ENCODE measurements around the gene NFKBIA. TPM values are rescaled to one million over a fixed set of nuclear protein-coding genes. Genes with fewer than 3 reads are reported as not detected.

The NFKBIA gene
- polyA plus RNA-seq, 2 of the 4 experiments (the other 2 are of a cell fraction), result 65.0 to 115 TPM

DNA sequence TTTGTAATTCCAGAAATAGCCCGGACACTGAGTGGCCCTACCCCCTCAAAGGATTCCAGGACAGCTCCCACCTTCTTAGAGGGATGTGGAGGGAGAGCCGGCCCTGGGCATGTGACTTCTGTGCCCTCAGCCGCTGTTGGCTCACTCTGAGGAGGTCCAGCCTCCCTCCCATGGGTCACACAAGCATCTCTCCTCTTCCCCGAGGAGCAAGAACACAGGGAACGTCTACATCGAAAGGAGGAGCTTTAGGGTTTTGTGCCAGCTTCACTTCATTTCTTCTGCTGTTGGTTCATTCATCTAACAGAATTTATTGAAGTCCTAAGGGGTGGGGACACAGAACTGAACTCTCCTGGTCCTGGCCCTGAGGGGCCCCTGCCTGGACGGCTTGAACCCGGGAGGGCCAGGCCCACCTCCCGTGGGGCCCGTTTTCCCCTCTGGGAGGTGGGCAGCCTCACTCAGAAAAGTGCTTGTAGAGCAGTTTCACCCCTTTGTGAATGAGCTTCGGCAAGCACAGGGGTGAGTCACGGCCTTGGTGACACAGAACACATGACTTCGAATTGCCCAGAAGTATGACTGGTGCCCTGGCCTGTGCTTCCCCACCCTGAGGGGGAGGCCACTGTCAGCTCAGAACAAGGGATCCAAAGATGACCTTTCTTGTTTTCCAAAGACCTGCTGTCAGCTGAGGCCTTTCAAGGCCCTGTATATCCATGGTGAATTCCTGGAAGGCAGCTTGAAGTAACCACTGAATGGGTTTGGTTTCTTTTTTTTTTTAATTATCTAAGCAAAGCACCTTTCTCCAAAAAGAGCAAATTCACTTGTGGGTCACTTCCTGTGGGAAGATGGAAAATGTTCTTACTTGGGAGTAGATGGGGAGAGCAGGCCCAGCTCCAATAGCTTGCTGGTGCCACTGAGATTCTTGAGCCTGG, 39.2 kb downstream of the NFKBIA start (continued):
- TF ChIP-seq NPAS2 (CRISPR knock-in tag; IDR thresholded peaks at IDR 0.05; ENCODE audit: borderline replicate concordance), result no peak
- no peak for TF ChIP-seq FOSB (CRISPR knock-in tag; IDR thresholded peaks at IDR 0.05)
- no peak for TF ChIP-seq ZNF302 (CRISPR knock-in tag; IDR thresholded peaks at IDR 0.05)
- TF ChIP-seq FOXS1 (CRISPR knock-in tag; IDR thresholded peaks at IDR 0.05), result no peak
- TF ChIP-seq, protein P1, sequence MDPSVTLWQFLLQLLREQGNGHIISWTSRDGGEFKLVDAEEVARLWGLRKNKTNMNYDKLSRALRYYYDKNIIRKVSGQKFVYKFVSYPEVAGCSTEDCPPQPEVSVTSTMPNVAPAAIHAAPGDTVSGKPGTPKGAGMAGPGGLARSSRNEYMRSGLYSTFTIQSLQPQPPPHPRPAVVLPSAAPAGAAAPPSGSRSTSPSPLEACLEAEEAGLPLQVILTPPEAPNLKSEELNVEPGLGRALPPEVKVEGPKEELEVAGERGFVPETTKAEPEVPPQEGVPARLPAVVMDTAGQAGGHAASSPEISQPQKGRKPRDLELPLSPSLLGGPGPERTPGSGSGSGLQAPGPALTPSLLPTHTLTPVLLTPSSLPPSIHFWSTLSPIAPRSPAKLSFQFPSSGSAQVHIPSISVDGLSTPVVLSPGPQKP (IDR thresholded peaks at IDR 0.05; ENCODE audit: low read depth, low read length), result no peak
- no peak for TF ChIP-seq HMGXB4 (CRISPR knock-in tag; IDR thresholded peaks at IDR 0.05; ENCODE audit: borderline replicate concordance)
- TF ChIP-seq PHF8 (IDR thresholded peaks at IDR 0.05; ENCODE audit: borderline replicate concordance, low read depth), result no peak

GRCh38 chr14:35362911-35363374, 41.6 kb downstream of the NFKBIA start:
- DNase-seq (ENCODE audit: low read depth in 1 of 2, low spot score in 1 of 2), result no peak
- Histone ChIP-seq H3K27ac (peak overlapping the region in 1 of 2 experiments; percentile 86; a peak in 4 of 6 replicates), H3K4me3 (no peak overlapping the region), H3K4me1 (peaks cover 31% of the 10 kb centered on the region), H3K9me3 (no peaks in the 10 kb centered on the region), H3K4me2 (no peak overlapping the region)
- ATAC-seq, result no peak
- ChIA-PET CTCF (interaction anchor here (1.1 to 1.5 kb wide), 3 partner anchors 26 to 71 kb away, joined by 3 to 4 read pairs (median 3); partner anchors contain the start of genes NFKBIA and PSMA6), POLR2A (no interaction called here)
- WGBS (ENCODE audit: missing lambda C conversion rate), result 82% methylated on average over 25 of the region's 25 CpGs
- no peak for TF ChIP-seq CHD2 (IDR thresholded peaks at IDR 0.05; ENCODE audit: low read length, partially characterized antibody)
- no peak for FAIRE-seq

GRCh38 chr14:35362450-35362849, 42.1 kb downstream of the NFKBIA start:
- peaks cover 26% of the 10 kb centered on the region for H3K4me1 ChIP-seq
- DNase-seq (ENCODE audit: low read depth in 1 of 2, low spot score in 1 of 2), result no peak
- no peak for TF ChIP-seq HOXA7 (CRISPR knock-in tag; IDR thresholded peaks at IDR 0.05)
- no peak for TF ChIP-seq FOSL2 (IDR thresholded peaks at IDR 0.05)
- no peak for TF ChIP-seq FOSL2 (CRISPR knock-in tag; IDR thresholded peaks at IDR 0.05)
- TF ChIP-seq RFX5 (IDR thresholded peaks at IDR 0.05), result no peak
- TF ChIP-seq, protein P2, sequence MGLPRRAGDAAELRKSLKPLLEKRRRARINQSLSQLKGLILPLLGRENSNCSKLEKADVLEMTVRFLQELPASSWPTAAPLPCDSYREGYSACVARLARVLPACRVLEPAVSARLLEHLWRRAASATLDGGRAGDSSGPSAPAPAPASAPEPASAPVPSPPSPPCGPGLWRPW (IDR thresholded peaks at IDR 0.05), result no peak
- TF ChIP-seq CBX8 (IDR thresholded peaks at IDR 0.05), result no peak
- TF ChIP-seq, protein P3, sequence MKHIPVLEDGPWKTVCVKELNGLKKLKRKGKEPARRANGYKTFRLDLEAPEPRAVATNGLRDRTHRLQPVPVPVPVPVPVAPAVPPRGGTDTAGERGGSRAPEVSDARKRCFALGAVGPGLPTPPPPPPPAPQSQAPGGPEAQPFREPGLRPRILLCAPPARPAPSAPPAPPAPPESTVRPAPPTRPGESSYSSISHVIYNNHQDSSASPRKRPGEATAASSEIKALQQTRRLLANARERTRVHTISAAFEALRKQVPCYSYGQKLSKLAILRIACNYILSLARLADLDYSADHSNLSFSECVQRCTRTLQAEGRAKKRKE (CRISPR knock-in tag; IDR thresholded peaks at IDR 0.05; ENCODE audit: low read depth), result no peak
- TF ChIP-seq NR3C1 (IDR thresholded peaks at IDR 0.05), result no peak
- TF ChIP-seq HOXB13 (CRISPR knock-in tag; IDR thresholded peaks at IDR 0.05; ENCODE audit: low read depth), result no peak
- TF ChIP-seq, protein P4, sequence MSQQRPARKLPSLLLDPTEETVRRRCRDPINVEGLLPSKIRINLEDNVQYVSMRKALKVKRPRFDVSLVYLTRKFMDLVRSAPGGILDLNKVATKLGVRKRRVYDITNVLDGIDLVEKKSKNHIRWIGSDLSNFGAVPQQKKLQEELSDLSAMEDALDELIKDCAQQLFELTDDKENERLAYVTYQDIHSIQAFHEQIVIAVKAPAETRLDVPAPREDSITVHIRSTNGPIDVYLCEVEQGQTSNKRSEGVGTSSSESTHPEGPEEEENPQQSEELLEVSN (IDR thresholded peaks at IDR 0.05; ENCODE audit: borderline replicate concordance, low read depth), result no peak
- TF ChIP-seq CEBPB (IDR thresholded peaks at IDR 0.05), result no peak
- no peak for TF ChIP-seq EP300 (IDR thresholded peaks at IDR 0.05)
- TF ChIP-seq MYC (IDR thresholded peaks at IDR 0.05; ENCODE audit: borderline replicate concordance, low read length), result no peak
- no peak for TF ChIP-seq MAZ (IDR thresholded peaks at IDR 0.05; ENCODE audit: borderline replicate concordance, low read depth, low read length)
- TF ChIP-seq NPAS2 (CRISPR knock-in tag; IDR thresholded peaks at IDR 0.05; ENCODE audit: borderline replicate concordance), result no peak
- H3K4me2 ChIP-seq, result no peak overlapping the region
- ATAC-seq, result no peak
- ChIA-PET CTCF (interaction anchor here (1.2 to 1.5 kb wide), 2 partner anchors 25 to 43 kb away, joined by 3 to 4 read pairs; partner anchors contain the start of gene NFKBIA), POLR2A (no interaction called here)
- no peaks in the 10 kb centered on the region for H3K9me3 ChIP-seq
- no peak for FAIRE-seq
- H3K4me3 ChIP-seq, result no peak overlapping the region
- peak overlapping the region in 1 of 2 experiments; percentile 86; a peak in 3 of 6 replicates for H3K27ac ChIP-seq
- WGBS (ENCODE audit: missing lambda C conversion rate), result 59% methylated on average over 3 of the region's 3 CpGs

Data from A549 (cell line).